PC-3 (cell line): ENCODE data around the gene SGMS1. TPM values are rescaled to one million over a fixed set of nuclear protein-coding genes. Genes with fewer than 3 reads are reported as not detected.

Source experiments
- ATAC-seq: fragments of 200-7000 bp; cut with Tn5 transposase; 2 replicates; pipeline ENCODE4 v1.9.1; 2020; ENCODE audit warnings: mild to moderate bottlenecking, moderate library complexity
- BruUV-seq: library from RNA; stranded (reverse); fragments of 400-500 nt; replicated peaks from 2 replicates; lab custom pipeline; 2021; lab: Mats Ljungman, UMichigan
- CTCF ChIA-PET: fragments of 300-600 bp; sonication (Branson Sonifier 250); formaldehyde crosslinking; loops from one replicate; lab custom pipeline; 2022; ENCODE audit warnings: antibody characterized with exemption; lab: Charles Lee
- POLR2A ChIA-PET: fragments of 300-600 bp; sonication (Branson Sonifier 250); formaldehyde crosslinking; loops from one replicate; lab custom pipeline; 2022; ENCODE audit warnings: antibody characterized with exemption; ENCODE audit not compliant: unreplicated experiment; lab: Charles Lee
- DNase-seq: peaks from one replicate; pipeline ENCODE4 v3.0.0-alpha.2; 2015
- H2AFZ ChIP-seq: fragments of 300-600 bp; sonication (generic); 2 replicates; pipeline ENCODE4 v1.6.0; 2016; ENCODE audit warnings: antibody characterized with exemption, low read length
- H3F3A ChIP-seq: fragments of 300-600 bp; sonication (generic); one replicate; pipeline ENCODE4 v1.6.0; 2017; ENCODE audit warnings: antibody characterized with exemption, low read length, control low read depth, mild to moderate bottlenecking; ENCODE audit not compliant: unreplicated experiment
- H3K27ac ChIP-seq: fragments of 300-600 bp; sonication (generic); 2 replicates; pipeline ENCODE4 v1.5.1; 2016; ENCODE audit warnings: mild to moderate bottlenecking, low read length
- H3K27me3 ChIP-seq: fragments of 300-600 bp; sonication (generic); 2 replicates; pipeline ENCODE4 v1.6.1; 2016; ENCODE audit warnings: low read length, mixed read lengths
- H3K36me3 ChIP-seq: fragments of 300-600 bp; sonication (generic); 2 replicates; pipeline ENCODE4 v1.6.1; 2016; ENCODE audit warnings: low read depth, mixed run types, low read length, mixed read lengths
- H3K4me1 ChIP-seq: fragments of 300-600 bp; sonication (generic); 2 replicates; pipeline ENCODE4 v1.5.1; 2016; ENCODE audit warnings: low read length; ENCODE audit not compliant: insufficient read depth
- H3K4me2 ChIP-seq: fragments of 300-600 bp; sonication (generic); 2 replicates; pipeline ENCODE4 v1.6.0; 2016; ENCODE audit warnings: low read length
- H3K4me3 ChIP-seq: fragments of 300-600 bp; sonication (generic); 2 replicates; pipeline ENCODE4 v1.5.1; 2016; ENCODE audit warnings: mild to moderate bottlenecking, low read length, mixed read lengths
- H3K79me2 ChIP-seq: fragments of 300-600 bp; sonication (generic); 2 replicates; pipeline ENCODE4 v1.6.1; 2017; ENCODE audit warnings: low read length, mixed read lengths
- H3K9ac ChIP-seq: fragments of 300-600 bp; sonication (generic); 2 replicates; pipeline ENCODE4 v1.6.0; 2016; ENCODE audit warnings: mild to moderate bottlenecking, low read length
- H3K9me2 ChIP-seq: fragments of 300-600 bp; sonication (generic); replicated peaks from 2 replicates; pipeline ENCODE4 v1.6.1; 2016; ENCODE audit warnings: mixed run types, low read length, mixed read lengths
- H3K9me3 ChIP-seq: fragments of 300-600 bp; sonication (generic); 2 replicates; pipeline ENCODE4 v1.6.1; 2016; ENCODE audit warnings: low read length, mixed read lengths
- H4K20me1 ChIP-seq: fragments of 300-600 bp; sonication (generic); 2 replicates; pipeline ENCODE4 v1.6.1; 2016; ENCODE audit warnings: low read length, mixed read lengths
- CTCF ChIP-seq: fragments of 300-600 bp; sonication (generic); conservative IDR thresholded peaks from 2 replicates; pipeline ENCODE4 v1.5.1; 2017; ENCODE audit warnings: antibody characterized with exemption, low read depth, mild to moderate bottlenecking, low read length
- EZH2 ChIP-seq: fragments of 300-600 bp; sonication (generic); IDR thresholded peaks from one replicate; pipeline ENCODE4 v1.6.1; 2017; ENCODE audit warnings: antibody characterized with exemption, mild to moderate bottlenecking, low read length; ENCODE audit not compliant: unreplicated experiment
- EZH2phosphoT487 ChIP-seq: fragments of 300-600 bp; sonication (generic); IDR thresholded peaks from 2 replicates; pipeline ENCODE4 v1.6.1; 2018; ENCODE audit warnings: mild to moderate bottlenecking, antibody characterized with exemption, low read length, borderline replicate concordance
- intact Hi-C: fragments of 100-400 bp; cut with micrococcal nuclease; formaldehyde crosslinking; loops from 2 replicates; pipeline ENCODE4 v1.9.0; 2023
- total RNA-seq: library from RNA; depleted of rRNA; stranded (reverse); fragments of >200 nt; gene quantifications from 2 replicates; pipeline ENCODE4 v1.2.3, GENCODE V29; 2014

The SGMS1 gene
- total RNA-seq, 1 experiment from 2014 or later: 61.4 TPM

GRCh38 chr10:50324046-50324445 is 299.7 kb downstream of the SGMS1 start:
- Histone ChIP-seq H3K27ac (no peak overlapping the region), H3K36me3 (no peaks in the 10 kb centered on the region), H3K4me1 (peaks cover 42% of the 10 kb centered on the region), H3K27me3 (no peaks in the 10 kb centered on the region), H2AFZ (no peak overlapping the region), H3K79me2 (no peaks in the 10 kb centered on the region), H3F3A (peaks cover 12% of the 10 kb centered on the region), H3K9me3 (no peaks in the 10 kb centered on the region), H3K9ac (no peak overlapping the region), H3K4me2 (no peak overlapping the region), H3K4me3 (no peak overlapping the region), H3K9me2 (no peaks in the 10 kb centered on the region), H4K20me1 (no peaks in the 10 kb centered on the region)
- BruUV-seq: no TSS peak
- CTCF ChIA-PET: no interaction called here
- ATAC-seq: no peak
- POLR2A ChIA-PET: no interaction called here
- intact Hi-C loops: loop anchor here (2.0 kb wide), 1 partner anchor 49 kb away; no protein-coding TSS in a partner anchor
- DNase-seq: no peak
- TF ChIP-seq CTCF (no peak), EZH2 (no peak)

- ChIA-PET CTCF (no interaction called here), POLR2A (no interaction called here)
- Histone ChIP-seq H3K9ac (no peak overlapping the region), H3K4me3 (no peak overlapping the region), H3F3A (peaks cover 9% of the 10 kb centered on the region), H2AFZ (no peak overlapping the region), H3K4me1 (peaks cover 40% of the 10 kb centered on the region), H3K27ac (no peak overlapping the region), H3K4me2 (no peak overlapping the region), H3K9me2 (no peaks in the 10 kb centered on the region), H3K9me3 (no peaks in the 10 kb centered on the region), H3K36me3 (no peaks in the 10 kb centered on the region), H3K79me2 (no peaks in the 10 kb centered on the region), H3K27me3 (no peaks in the 10 kb centered on the region), H4K20me1 (no peaks in the 10 kb centered on the region)
- intact Hi-C loops: no loop called here
- peak; percentile 68 for DNase-seq
- no TSS peak for BruUV-seq
- ATAC-seq: no peak
- TF ChIP-seq EZH2phosphoT487: no peak
- TF ChIP-seq CTCF: no peak
- no peak for TF ChIP-seq EZH2
Measured at GRCh38 chr10:50322077-50322476, 301.7 kb downstream of the SGMS1 start.

GRCh38 chr10:50318129-50318528 is 305.6 kb downstream of the SGMS1 start:
- peaks cover 4% of the 10 kb centered on the region for H3F3A ChIP-seq
- intact Hi-C loops: no loop called here
- no peaks in the 10 kb centered on the region for H3K36me3 ChIP-seq
- DNase-seq (no peak), ATAC-seq (no peak)
- TF ChIP-seq CTCF: no peak
- no peak for TF ChIP-seq EZH2phosphoT487
- no peaks in the 10 kb centered on the region for H3K27me3 ChIP-seq
- H3K9ac ChIP-seq: no peak overlapping the region
- no peaks in the 10 kb centered on the region for H4K20me1 ChIP-seq
- peaks cover 17% of the 10 kb centered on the region for H3K4me1 ChIP-seq
- H3K27ac ChIP-seq: no peak overlapping the region
- ChIA-PET POLR2A (interaction anchor here (0.7 kb wide), 1 partner anchor 65 kb away, joined by 3 read pairs; no protein-coding TSS in a partner anchor), CTCF (no interaction called here)
- BruUV-seq: no TSS peak
- H3K4me2 ChIP-seq: no peak overlapping the region
- no peaks in the 10 kb centered on the region for H3K79me2 ChIP-seq
- no peaks in the 10 kb centered on the region for H3K9me2 ChIP-seq
- H3K9me3 ChIP-seq: no peaks in the 10 kb centered on the region
- H2AFZ ChIP-seq: no peak overlapping the region
- no peak overlapping the region for H3K4me3 ChIP-seq
